ENCODE results near the gene ASB15.

The ASB15 gene

GRCh38 chr7:123658023-123658422, 56.4 kb downstream of the ASB15 start:
- POLR2A ChIA-PET, result no interaction called here
- no peak for TF ChIP-seq BHLHE40 (IDR thresholded peaks at IDR 0.05; ENCODE audit: borderline replicate concordance)
- no peak for TF ChIP-seq HDGF (IDR thresholded peaks at IDR 0.05; ENCODE audit: borderline replicate concordance)
- TF ChIP-seq LEF1 (IDR thresholded peaks at IDR 0.05; ENCODE audit: borderline replicate concordance), result no peak
- TF ChIP-seq NFRKB (IDR thresholded peaks at IDR 0.05), result no peak
- no peak for TF ChIP-seq ZNF384 (IDR thresholded peaks at IDR 0.05)
- no peak for TF ChIP-seq FOXK2 (IDR thresholded peaks at IDR 0.05)
- TF ChIP-seq ARNT (IDR thresholded peaks at IDR 0.05), result no peak
- no peak for TF ChIP-seq TARDBP (IDR thresholded peaks at IDR 0.05)
- TF ChIP-seq FOXM1 (IDR thresholded peaks at IDR 0.05; ENCODE audit: borderline replicate concordance), result no peak
- TF ChIP-seq CTBP1 (IDR thresholded peaks at IDR 0.05; ENCODE audit: borderline replicate concordance), result no peak
- TF ChIP-seq ELF4 (IDR thresholded peaks at IDR 0.05), result no peak
- no peak for TF ChIP-seq FOXA1 (IDR thresholded peaks at IDR 0.05)
- DNase-seq (ENCODE audit: extremely low spot score), result no peak
- CTCF ChIA-PET, result no interaction called here

- CTCF ChIA-PET, result no interaction called here
- no peak for TF ChIP-seq PKNOX1 (IDR thresholded peaks at IDR 0.05)
- TF ChIP-seq ELF4 (IDR thresholded peaks at IDR 0.05), result no peak
- TF ChIP-seq LEF1 (IDR thresholded peaks at IDR 0.05; ENCODE audit: borderline replicate concordance), result no peak
- TF ChIP-seq ZNF384 (IDR thresholded peaks at IDR 0.05), result no peak
- no peak for TF ChIP-seq FOXA1 (IDR thresholded peaks at IDR 0.05)
- TF ChIP-seq FOXM1 (IDR thresholded peaks at IDR 0.05; ENCODE audit: borderline replicate concordance), result no peak
- TF ChIP-seq CTBP1 (IDR thresholded peaks at IDR 0.05; ENCODE audit: borderline replicate concordance), result no peak
- no peak for TF ChIP-seq HDGF (IDR thresholded peaks at IDR 0.05; ENCODE audit: borderline replicate concordance)
- TF ChIP-seq TARDBP (IDR thresholded peaks at IDR 0.05), result no peak
- no peak for TF ChIP-seq SUZ12 (IDR thresholded peaks at IDR 0.05)
- no peak for TF ChIP-seq SP1 (IDR thresholded peaks at IDR 0.05)
- POLR2A ChIA-PET, result no interaction called here
- no peak for DNase-seq (ENCODE audit: extremely low spot score)
These were observed 59.1 kb downstream of the ASB15 start for GRCh38 chr7:123660514-123661354.

- DNase-seq (ENCODE audit: extremely low spot score), result no peak
- CTCF ChIA-PET, result interaction anchor here (1.5 kb wide), 1 partner anchor 211 kb away, joined by 5 read pairs; no protein-coding TSS in a partner anchor
- POLR2A ChIA-PET, result no interaction called here
- TF ChIP-seq FOXA1 (IDR thresholded peaks at IDR 0.05), result no peak
- TF ChIP-seq L3MBTL2 (conservative IDR thresholded peaks at IDR 0.05), result no peak
- no peak for TF ChIP-seq SP1 (IDR thresholded peaks at IDR 0.05)
- no peak for TF ChIP-seq PKNOX1 (IDR thresholded peaks at IDR 0.05)
These were observed 60.1 kb downstream of the ASB15 start for GRCh38 chr7:123661765-123662164.

GRCh38 chr7:123662293-123662692, 60.7 kb downstream of the ASB15 start:
- TF ChIP-seq ELF4 (IDR thresholded peaks at IDR 0.05), result no peak
- no peak for TF ChIP-seq PKNOX1 (IDR thresholded peaks at IDR 0.05)
- TF ChIP-seq SP1 (IDR thresholded peaks at IDR 0.05), result no peak
- no peak for TF ChIP-seq ZNF384 (IDR thresholded peaks at IDR 0.05)
- no peak for TF ChIP-seq FOXM1 (IDR thresholded peaks at IDR 0.05; ENCODE audit: borderline replicate concordance)
- no peak for TF ChIP-seq BHLHE40 (IDR thresholded peaks at IDR 0.05; ENCODE audit: borderline replicate concordance)
- TF ChIP-seq ARNT (IDR thresholded peaks at IDR 0.05), result no peak
- no peak for TF ChIP-seq LEF1 (IDR thresholded peaks at IDR 0.05; ENCODE audit: borderline replicate concordance)
- no peak for TF ChIP-seq NFRKB (IDR thresholded peaks at IDR 0.05)
- no peak for TF ChIP-seq L3MBTL2 (conservative IDR thresholded peaks at IDR 0.05)
- no peak for TF ChIP-seq SUZ12 (IDR thresholded peaks at IDR 0.05)
- ChIA-PET CTCF (interaction anchor here (0.7 to 1.5 kb wide), 2 partner anchors 184 to 210 kb away, joined by 3 to 5 read pairs; no protein-coding TSS in a partner anchor), POLR2A (no interaction called here)
- DNase-seq (ENCODE audit: extremely low spot score), result no peak

- CTCF ChIA-PET, result interaction anchor here (0.7 to 1.5 kb wide), 2 partner anchors 184 to 210 kb away, joined by 3 to 5 read pairs; no protein-coding TSS in a partner anchor
- DNase-seq (ENCODE audit: extremely low spot score), result no peak
- POLR2A ChIA-PET, result no interaction called here
- TF ChIP-seq LEF1 (IDR thresholded peaks at IDR 0.05; ENCODE audit: borderline replicate concordance) (no peak), NFRKB (IDR thresholded peaks at IDR 0.05) (no peak), ARNT (IDR thresholded peaks at IDR 0.05) (no peak), ELF4 (IDR thresholded peaks at IDR 0.05) (no peak), HDGF (IDR thresholded peaks at IDR 0.05; ENCODE audit: borderline replicate concordance) (no peak), SP1 (IDR thresholded peaks at IDR 0.05) (no peak)
These were observed 61.1 kb downstream of the ASB15 start for GRCh38 chr7:123662755-123663154.

GRCh38 chr7:123663200-123663599, 61.6 kb downstream of the ASB15 start:
- CTCF ChIA-PET, result no interaction called here
- POLR2A ChIA-PET, result no interaction called here

More at GRCh38 chr7:123663200-123663599, 61.6 kb downstream of the ASB15 start:
- no peak for DNase-seq (ENCODE audit: extremely low spot score)
- TF ChIP-seq PKNOX1 (IDR thresholded peaks at IDR 0.05) (no peak), FOXK2 (IDR thresholded peaks at IDR 0.05) (no peak), ELF4 (IDR thresholded peaks at IDR 0.05) (no peak), NFRKB (IDR thresholded peaks at IDR 0.05) (no peak), BHLHE40 (IDR thresholded peaks at IDR 0.05; ENCODE audit: borderline replicate concordance) (no peak)

All from HEK293T (cell line).